GM21737 (cell line): ENCODE measurements around the gene UGT2A2.
"Not testable (repeated sequence)": the region's sequence is repeated elsewhere in the genome, so short reads cannot be mapped to it uniquely, and the experiment has no call there.

Experiments
- ATAC-seq: cut with Tn5 transposase; IDR thresholded peaks from one replicate; pipeline ENCODE4 v1.9.1; 2021; ENCODE audit warnings: mild to moderate bottlenecking, moderate library complexity; ENCODE audit not compliant: unreplicated experiment

UGT2A2 gene

DNA sequence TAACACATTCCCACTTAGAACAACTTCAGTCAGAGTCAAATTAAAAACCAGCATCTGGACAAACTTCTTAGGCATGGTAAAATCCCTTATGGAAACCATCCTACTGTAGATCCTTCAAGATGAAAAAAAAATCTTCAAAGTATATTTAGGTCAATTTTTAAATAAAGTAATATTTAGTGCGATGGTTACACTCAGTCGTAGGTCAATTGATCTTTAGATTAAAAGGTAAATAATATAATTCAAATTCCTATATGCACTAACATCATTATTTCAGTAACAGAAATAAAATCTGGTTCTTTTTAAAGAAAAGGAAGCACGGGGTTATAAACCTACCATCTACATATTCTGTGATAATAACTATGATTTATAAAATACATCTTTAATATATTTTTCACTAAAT, at the start of gene UGT2A2:
Gene UGT2A2 (minus strand): TSS at position 101 of the 400 bp plus-strand sequence. CDS start 2 bp downstream, at position 99.
- ATAC-seq, result no peak

DNA sequence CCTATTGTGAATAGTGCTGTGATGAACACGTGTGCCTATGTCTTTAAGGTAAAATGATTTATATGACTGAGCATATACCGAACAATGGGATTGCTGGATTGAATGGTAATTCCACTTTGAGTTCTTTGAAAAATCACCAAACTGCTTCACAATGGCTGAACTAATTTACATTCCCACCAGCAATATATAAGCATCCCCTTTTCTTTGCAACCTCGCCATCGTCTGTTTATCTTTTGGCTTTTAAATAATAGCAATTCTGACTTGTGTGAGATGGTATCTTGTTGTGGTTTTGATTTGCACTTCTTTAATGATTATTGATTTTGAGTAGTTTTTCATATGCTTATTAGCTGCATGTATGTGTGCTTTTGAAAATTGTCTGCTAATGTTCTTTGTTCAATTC, 45.4 kb upstream of the UGT2A2 start:
- no peak for ATAC-seq

DNA sequence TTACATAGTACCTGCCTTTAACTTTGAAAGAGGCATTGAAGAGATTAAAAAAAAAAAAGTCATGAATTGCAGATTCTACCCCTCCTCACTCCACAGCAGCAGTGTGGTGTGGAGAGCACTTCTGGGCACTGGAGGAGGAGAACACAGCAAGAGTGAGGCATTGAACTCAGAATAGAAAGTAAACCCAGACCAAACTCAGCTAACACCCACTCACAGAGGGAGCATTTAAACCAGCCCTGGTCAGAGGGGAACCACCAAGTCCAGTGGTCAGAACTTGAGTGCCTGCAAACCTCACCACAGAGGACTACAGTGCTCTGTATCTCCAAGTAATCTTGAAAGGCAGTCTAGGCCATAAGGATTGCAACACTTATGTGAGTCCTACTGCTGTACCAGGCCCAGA, 29.2 kb upstream of the UGT2A2 start:
- ATAC-seq, result no peak

DNA sequence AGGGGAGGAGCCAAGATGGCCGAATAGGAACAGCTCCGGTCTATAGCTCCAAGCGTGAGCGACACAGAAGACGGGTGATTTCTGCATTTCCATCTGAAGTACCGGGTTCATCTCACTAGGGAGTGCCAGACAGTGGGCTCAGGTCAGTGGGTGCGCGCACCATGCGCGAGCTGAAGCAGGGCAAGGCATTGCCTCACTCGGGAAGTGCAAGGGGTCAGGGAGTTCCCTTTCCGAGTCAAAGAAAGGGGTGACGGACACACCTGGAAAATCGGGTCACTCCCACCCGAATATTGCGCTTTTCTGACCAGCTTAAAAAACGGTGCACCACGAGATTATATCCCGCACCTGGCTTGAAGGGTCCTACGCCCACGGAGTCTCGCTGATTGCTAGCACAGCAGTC, 24.6 kb upstream of the UGT2A2 start:
- ATAC-seq, result not testable (repeated sequence)

DNA sequence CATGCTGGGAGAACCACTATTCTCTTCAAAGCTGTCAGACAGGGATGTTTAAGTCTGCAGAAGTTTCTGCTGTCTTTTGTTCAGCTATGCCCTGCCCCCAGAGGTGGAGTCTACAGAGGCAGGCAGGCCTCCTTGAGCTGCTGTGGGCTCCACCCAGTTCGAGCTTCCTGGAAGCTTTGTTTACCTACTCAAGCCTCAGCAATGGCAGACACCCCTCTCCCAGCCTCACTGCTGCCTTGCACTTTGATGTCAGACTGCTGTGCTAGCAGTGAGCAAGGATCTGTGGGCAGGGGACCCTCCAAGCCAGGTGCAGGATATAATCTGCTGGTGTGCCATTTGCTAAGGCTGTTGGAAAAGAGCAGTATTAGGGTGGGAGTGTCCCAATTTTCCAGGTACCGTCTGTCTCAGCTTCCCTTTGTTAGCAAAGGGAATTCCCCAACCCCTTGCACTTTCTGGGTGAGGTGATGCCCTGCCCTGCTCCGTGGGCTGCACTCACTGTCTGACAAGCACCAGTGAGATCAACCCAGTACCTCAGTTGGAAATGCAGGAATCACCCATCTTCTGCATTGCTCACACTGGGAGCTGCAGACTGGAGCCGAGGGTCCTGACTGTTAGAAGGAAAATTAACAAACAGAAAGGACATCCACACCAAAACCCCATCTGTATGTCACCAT, 21.8 kb upstream of the UGT2A2 start:
- not testable (repeated sequence) for ATAC-seq

DNA sequence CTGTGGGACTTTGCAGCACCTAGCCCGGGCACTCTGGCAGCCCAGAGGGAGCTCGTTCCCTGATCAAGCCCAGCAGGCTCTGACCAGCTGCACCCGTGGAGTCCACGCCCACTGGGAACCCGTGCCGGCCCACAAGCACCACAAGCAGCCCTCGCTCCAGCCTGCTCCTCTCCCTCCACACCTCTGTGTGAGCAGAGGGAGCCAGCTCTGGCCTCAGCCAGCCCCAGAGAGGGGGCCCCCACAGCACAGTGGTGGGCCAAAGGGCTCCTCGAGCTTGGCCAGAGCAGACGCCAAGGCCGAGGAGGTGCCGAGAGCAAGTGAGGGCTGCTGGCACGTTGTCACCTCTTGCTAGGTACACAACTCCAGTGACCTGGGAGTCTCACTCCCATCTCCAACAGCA, 18.7 kb upstream of the UGT2A2 start:
- no peak for ATAC-seq

DNA sequence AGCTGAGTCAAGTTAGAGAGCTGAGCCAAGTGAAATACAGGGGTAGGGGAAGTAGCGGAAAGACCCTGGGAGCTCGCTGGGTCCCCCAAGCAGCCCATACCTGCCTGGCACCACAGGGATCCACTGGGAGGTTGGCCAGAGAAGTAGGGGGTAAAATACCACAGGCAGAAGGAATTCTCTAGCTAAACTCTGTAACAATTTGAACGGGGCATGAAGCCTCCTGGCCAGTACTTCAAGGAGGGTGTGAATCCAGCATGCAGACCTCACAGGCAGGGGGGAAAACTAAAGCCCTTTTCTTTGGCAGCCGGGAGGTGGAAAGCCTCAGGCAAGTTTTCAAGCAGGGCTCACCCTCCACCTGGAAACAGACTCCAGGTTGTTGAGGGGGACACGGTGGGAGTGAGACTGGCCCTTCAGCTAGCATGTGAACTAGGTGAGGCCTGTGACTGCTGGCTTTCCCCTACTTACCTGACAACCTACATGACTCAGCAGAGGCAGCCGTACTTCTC, 17.3 kb upstream of the UGT2A2 start:
- no peak for ATAC-seq

DNA sequence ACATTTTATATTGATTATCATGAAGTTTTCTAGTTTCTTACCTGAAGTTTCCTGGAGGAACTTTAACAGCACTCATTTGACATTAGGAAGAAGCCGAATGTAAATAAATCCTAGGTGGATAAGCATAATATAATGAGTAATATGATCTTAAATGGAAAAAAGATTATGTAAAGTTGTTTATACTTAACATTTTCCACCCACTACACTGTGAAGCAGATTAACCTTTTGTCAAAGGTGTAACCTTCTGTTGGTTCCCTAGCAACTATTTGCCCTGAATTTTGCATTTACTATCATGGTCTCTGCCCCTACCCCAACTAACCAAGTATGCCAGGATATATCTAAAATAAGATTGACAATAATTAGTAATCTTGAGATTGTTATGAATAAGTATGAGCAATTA, 13.7 kb upstream of the UGT2A2 start, which contains the start of gene UGT2A1:
Gene UGT2A1 (minus strand): TSS at position 101 of the 400 bp plus-strand sequence. CDS start 5,603 bp downstream, outside the sequence.
- no peak for ATAC-seq

DNA sequence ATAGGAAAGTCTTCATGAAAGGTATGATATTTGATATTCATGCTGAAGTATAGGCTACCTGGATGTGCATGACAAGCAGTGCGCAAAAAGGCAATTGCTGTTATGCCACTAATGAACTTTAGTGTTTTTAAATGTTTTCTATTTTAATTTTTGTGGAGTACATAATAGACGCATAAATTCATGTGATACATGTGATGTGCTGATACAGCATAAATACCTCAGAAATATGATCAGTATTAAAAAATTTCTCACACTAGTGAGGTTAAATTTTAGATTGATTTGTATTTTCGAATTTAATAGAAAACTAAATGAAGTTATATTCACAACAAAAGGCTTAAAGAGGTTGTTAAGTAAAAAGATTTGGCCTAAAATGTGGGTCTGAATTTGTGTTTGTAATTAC, 11.4 kb upstream of the UGT2A2 start:
- no peak for ATAC-seq

DNA sequence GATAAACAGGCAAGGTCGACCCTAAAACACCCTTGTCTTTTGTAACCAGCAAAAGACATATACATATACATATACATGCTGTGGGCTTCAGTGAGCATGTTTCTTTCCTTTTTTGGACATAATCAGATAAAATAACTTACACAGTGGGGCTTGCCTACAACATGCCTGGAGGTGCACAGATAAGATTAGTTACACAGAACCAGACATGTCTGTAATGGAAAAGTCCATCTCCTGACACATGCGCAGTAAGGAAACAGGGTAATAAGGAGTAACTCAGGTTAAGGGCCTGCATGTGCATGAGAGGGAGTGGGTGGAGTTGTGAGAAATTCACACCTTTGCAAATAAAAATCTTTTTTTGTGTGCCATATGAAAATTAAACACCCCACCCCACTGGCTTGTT, 10.2 kb upstream of the UGT2A2 start:
- no peak for ATAC-seq

DNA sequence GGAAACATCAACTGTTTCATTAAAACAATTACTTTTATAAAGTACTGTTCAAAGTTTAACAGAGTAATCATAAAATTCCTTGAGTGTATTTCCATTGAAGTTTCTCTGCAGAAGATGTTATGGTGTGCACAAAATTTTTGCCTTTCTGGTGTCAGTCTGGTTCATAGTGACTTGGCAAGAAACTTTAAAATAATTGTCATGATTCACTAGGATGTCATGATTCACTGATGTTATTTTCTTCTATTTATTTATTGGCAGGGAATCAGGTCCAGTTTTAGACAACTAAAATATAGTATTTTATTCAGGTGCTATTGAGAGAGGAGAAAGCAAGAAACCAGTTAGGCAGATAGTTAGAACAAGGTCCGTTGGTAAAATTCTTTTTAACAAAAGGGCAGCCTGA, 9.8 kb upstream of the UGT2A2 start:
- ATAC-seq, result no peak

DNA sequence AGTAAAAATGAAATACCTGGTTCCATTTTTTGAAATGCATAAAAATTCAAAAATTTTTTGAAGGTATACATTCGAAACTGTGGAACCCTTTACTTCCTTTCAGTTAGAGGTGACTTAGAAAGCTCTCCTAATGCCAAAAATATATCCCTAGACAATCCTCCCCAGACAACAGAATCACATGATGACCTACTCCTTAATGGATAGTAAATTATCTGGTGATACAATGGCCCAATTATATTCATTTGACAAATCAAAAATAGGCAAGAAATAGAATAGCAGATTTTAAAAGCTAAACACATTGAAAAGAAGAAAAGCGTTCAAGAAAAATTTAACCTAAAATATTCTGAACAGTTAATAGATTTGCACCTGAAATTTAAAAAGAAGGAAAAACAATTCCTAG, 3.5 kb upstream of the UGT2A2 start:
- ATAC-seq, result no peak

DNA sequence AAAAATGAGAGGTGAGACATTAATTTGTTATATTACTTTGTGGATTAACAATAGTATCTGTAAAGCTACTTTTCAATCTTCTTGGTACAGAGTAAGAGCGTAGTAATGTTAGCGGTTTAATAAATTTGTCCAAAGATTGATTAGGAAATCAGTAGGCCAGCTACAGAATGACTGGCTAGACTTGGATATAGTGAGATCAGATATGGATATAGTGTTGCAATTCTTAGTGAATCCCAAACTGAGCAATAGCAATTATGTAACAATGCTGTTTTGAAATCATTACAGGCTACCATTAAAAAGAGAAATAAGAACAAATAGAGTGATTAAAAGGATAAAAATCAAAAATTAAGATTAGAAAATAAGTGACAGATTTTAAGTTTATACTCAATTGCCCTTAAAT, 847 bp upstream of the UGT2A2 start:
- no peak for ATAC-seq

DNA sequence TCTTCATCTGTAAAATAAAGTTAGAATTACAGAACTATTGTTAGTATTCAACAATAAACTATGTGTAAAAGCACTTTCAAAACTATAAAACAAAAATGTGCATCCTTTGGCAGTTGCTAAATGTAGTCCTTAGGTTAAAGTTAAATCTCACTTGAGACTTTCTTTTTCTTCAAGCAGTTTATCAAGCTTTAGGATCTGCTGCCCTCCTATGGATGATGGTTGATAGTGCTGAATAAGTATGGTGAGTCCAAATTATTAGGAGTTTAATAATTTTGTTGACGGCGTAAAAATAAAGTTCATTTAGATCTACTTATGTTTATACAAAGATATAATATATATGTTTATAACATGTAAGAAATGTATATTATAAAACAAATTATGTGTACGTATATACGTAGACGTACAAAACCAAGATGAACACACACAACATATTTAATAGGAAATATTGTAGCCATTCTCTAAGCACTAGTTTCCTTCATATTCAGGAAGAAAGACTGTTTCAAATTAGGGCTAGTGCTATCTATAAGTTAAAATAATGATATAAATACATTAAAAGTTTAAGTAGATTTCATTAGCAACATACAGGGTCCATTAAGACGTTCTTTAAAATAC, 22.3 kb downstream of the UGT2A2 start:
- ATAC-seq, result no peak

DNA sequence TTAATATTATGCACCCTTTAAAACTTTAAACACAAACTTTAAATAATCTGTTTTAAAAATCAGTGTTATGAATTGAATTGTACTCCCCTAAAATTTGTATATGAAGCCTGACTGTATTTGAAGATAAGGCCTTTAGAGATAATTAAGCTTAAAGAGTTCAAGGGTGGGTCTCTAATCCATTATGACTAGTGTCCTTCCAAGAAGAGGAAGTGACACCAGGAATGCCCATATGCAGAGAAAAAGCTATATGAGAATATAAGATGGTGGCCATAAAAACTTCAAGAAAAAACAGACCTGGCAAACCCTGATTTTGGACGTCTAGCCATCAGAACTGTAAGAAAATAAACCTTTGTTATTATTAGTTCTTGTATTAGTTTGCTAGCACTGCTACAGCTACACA, 29.0 kb downstream of the UGT2A2 start:
- ATAC-seq, result no peak

DNA sequence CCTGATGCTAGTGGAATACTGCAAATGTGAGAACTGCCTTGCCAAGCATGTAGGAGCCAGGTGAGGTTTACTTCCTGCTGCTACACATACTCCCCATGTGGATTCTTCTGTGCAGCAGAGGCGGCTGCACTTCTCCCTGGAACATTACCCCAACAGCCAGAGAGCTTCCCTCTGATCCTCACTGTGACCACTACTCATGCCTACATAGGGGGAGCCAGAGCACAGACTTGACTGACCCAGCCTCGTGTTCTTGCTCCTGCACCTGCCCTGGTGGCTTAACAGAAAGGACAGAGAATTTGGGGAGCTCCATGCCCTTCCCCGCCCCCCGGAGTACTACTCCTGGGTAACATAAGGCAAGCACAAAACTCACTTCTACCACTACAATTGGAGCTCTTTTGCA, 38.4 kb downstream of the UGT2A2 start:
- no peak for ATAC-seq

DNA sequence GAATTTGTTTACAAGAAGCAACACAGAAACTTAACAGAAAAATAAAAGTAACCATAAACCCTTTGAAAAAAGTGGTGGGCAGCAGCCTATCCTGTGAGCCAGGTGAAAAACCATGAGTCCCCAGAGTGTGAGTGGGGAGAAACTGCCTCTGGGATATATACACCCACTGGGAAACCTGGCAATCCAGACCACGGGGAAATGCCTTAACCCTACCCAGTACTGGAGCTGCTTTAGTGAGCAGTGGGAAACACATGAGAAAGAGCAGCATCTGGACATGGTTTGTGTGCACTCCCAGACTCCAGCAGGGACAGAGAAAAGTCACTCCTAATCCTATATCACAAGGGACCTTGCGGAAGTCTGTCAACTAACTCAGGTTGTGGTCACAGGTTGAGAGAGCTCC, 39.4 kb downstream of the UGT2A2 start:
- no peak for ATAC-seq

DNA sequence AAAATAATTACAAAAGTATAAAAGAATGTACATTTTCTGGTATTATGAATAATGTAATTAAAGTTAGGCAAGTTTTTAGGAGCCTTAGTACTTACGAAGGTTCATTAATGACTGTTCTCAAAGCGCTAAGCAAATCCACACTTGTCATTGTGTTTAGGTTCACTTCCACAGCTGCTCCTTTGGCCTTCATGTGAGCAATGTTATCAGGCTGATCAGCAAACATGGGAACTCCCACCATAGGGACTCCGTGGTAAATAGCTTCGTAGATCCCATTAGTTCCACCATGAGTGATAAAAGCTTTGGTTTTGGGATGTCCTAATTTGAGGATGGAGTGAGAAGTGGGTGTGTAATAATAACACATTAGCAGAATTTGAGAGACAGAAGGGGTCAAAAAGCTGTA, 45.1 kb downstream of the UGT2A2 start:
- ATAC-seq, result no peak

DNA sequence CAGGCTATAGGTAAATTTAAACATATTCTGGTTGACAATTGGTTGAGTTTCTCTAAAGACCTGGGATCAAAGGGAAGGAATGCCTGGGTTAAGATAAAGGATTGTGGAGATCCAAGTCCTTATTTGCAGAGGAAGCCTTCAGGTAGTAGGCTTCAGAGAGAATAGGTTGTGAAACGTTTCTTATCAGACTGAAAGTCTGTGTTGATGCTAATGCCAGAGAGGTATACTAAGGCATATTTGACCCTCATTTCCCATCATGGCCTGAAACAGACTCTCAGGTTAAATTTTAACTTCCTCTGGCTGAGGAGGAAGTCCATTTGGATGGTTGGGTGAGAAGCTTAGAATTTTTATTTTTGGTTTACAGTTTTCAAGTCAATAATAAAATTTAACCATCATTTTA, 48.1 kb downstream of the UGT2A2 start:
- no peak for ATAC-seq

DNA sequence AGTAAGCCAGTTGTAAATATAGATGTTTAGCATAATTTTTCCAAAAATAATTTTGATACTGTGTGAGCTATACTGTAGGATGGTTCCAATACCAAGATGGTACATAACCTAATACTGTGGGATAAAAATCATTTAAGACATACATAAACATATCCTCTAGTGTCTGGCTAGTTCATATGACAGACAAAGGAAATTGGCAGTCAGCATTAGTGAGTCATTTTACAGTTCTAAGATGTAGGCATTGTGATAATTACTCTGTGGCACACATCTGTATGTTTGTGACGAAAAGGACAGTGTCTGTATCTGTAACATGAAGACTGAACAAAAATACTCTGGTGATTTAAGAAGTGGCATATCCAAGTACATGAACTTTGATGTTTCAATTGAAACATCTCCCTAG, 49.6 kb downstream of the UGT2A2 start:
- no peak for ATAC-seq

DNA sequence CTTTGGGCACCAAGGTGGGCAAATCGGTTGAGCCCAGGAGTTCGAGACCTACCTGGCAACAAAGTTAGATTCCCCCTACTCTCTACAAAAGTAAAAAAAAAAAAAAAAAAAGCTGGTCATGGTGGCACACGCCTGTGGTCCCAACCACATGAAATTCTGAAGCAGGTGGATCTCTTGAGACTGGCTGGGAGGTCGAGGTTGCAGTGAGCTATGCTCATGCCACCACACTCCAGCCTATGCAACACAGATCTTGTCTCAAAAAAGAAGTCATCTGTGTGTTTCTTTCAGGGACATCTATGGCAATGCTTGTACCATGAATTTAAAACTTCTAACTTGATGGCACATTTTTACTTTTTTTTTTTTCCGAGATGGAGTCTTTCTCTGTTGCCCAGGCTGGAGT, 55.3 kb downstream of the UGT2A2 start:
- ATAC-seq, result no peak

DNA sequence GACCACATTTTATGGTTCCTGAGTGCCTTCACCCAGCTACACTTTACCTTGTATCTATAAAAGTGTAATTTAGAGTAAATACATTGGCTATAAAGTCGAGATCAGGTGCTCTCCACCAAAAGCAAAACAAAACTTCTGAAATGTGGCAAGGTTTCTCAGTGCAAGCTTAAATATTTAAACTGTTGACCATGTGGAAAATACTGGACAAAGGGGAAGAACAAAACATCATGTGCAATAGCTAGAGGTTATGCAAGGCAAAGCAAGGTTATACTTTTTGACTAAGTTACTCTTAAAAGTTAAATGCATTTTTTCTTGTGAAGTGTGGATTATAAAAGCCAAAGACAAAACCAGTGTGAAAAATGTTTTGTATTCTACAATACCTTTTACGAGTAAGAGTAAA, 55.9 kb downstream of the UGT2A2 start:
- ATAC-seq, result no peak

DNA sequence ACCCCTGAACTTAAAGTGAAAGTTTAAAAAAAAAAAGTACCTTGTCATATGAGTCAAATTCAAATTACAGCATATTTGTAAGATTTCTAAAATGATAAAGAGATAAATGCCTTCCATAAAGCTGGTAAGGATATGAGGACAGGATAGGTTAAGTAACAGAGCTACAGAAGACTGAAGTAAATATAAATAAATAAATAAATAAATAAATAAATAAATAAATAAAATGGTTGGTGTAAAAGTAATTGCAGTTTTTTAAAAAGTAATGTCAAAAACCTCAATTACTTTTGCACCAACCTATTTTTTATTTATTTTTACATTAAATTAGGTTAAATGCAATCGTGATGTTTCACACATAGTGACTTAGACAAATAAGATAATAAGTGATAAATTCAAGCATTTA, 62.2 kb downstream of the UGT2A2 start:
- ATAC-seq, result no peak
